ENCODE measurements around the gene FAHD2A. TPM values are rescaled to one million over a fixed set of nuclear protein-coding genes. Genes with fewer than 3 reads are reported as not detected.

The FAHD2A gene
- total RNA-seq, 1 experiment from 2014 or later, result 25.4 TPM

GRCh38 chr2:95375532-95376150 is 26.9 kb upstream of the FAHD2A start:
- Histone ChIP-seq H4K20me1 (ENCODE audit: insufficient read depth) (no peaks in the 10 kb centered on the region), H3K4me3 (replicated peaks in 1 of 2; ENCODE audit: low read depth in 1 of 2, low read length in 2 of 2) (no peak overlapping the region), H2AFZ (ENCODE audit: low read depth, low read length, poor library complexity, severe bottlenecking) (no peak overlapping the region), H3K79me2 (ENCODE audit: insufficient read depth, low read length) (no peaks in the 10 kb centered on the region), H3K9ac (ENCODE audit: low read length) (no peak overlapping the region), H3K4me1 (ENCODE audit: control insufficient read depth in 1 of 2, insufficient read depth in 2 of 2, low read length in 2 of 2) (peaks cover 0 to 3% of the 10 kb centered on the region in 2 experiments; a peak in 1 of 4 replicates), H3K27me3 (ENCODE audit: insufficient read depth, low read length) (no peaks in the 10 kb centered on the region), H3K9me2 (ENCODE audit: insufficient read depth) (no peaks in the 10 kb centered on the region), H3K36me3 (ENCODE audit: control insufficient read depth in 1 of 2, insufficient read depth in 2 of 2, low read length in 2 of 2) (no peaks in the 10 kb centered on the region), H3K9me3 (ENCODE audit: control insufficient read depth in 1 of 2, insufficient read depth in 1 of 2, low read depth in 1 of 2, low read length in 2 of 2) (no peaks in the 10 kb centered on the region), H3K27ac (ENCODE audit: low read depth, low read length) (no peak overlapping the region), H3K4me2 (ENCODE audit: low read length) (no peak overlapping the region)
- TF ChIP-seq SRF (IDR thresholded peaks at IDR 0.05; ENCODE audit: low read depth), result no peak
- TF ChIP-seq SP1 (IDR thresholded peaks at IDR 0.05; ENCODE audit: low read depth), result no peak
- TF ChIP-seq ELF1 (IDR thresholded peaks at IDR 0.05; ENCODE audit: borderline replicate concordance, low read depth), result no peak
- TF ChIP-seq CEBPB (IDR thresholded peaks at IDR 0.05; ENCODE audit: low read depth), result no peak
- no peak for TF ChIP-seq ZBTB33 (IDR thresholded peaks at IDR 0.05; ENCODE audit: extremely low read depth, insufficient replicate concordance, low read length)
- TF ChIP-seq, protein P1, sequence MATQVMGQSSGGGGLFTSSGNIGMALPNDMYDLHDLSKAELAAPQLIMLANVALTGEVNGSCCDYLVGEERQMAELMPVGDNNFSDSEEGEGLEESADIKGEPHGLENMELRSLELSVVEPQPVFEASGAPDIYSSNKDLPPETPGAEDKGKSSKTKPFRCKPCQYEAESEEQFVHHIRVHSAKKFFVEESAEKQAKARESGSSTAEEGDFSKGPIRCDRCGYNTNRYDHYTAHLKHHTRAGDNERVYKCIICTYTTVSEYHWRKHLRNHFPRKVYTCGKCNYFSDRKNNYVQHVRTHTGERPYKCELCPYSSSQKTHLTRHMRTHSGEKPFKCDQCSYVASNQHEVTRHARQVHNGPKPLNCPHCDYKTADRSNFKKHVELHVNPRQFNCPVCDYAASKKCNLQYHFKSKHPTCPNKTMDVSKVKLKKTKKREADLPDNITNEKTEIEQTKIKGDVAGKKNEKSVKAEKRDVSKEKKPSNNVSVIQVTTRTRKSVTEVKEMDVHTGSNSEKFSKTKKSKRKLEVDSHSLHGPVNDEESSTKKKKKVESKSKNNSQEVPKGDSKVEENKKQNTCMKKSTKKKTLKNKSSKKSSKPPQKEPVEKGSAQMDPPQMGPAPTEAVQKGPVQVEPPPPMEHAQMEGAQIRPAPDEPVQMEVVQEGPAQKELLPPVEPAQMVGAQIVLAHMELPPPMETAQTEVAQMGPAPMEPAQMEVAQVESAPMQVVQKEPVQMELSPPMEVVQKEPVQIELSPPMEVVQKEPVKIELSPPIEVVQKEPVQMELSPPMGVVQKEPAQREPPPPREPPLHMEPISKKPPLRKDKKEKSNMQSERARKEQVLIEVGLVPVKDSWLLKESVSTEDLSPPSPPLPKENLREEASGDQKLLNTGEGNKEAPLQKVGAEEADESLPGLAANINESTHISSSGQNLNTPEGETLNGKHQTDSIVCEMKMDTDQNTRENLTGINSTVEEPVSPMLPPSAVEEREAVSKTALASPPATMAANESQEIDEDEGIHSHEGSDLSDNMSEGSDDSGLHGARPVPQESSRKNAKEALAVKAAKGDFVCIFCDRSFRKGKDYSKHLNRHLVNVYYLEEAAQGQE (IDR thresholded peaks at IDR 0.05; ENCODE audit: low read depth), result no peak
- TF ChIP-seq CBX3 (IDR thresholded peaks at IDR 0.05; ENCODE audit: low read depth), result no peak
- TF ChIP-seq EGR1 (IDR thresholded peaks at IDR 0.05; ENCODE audit: low read depth), result no peak
- TF ChIP-seq JUND (IDR thresholded peaks at IDR 0.05), result no peak
- ChIA-PET RAD21 (ENCODE audit: low non-redundant PET in 1 of 2, low total read pairs in 2 of 2, uncharacterized antibody in 2 of 2, unreplicated experiment in 2 of 2) (no interaction called here), POLR2A (no interaction called here), CTCF (no interaction called here)
- no peak for ATAC-seq
- intact Hi-C loops (cut with micrococcal nuclease), result no loop called here
- no TSS peak for BruUV-seq (replicated peaks)
- no peak for DNase-seq (ENCODE audit: low read depth, low spot score)

Data from HCT116 (cell line).